Choroid plexus epithelial cell (primary cell): ENCODE results near the gene SLC6A20.
"Not testable (repeated sequence)": the region's sequence is repeated elsewhere in the genome, so short reads cannot be mapped to it uniquely, and the experiment has no call there.

Experiments
- DNase-seq: peaks from one replicate; pipeline ENCODE4 v3.0.0-alpha.2; 2010; ENCODE audit warnings: low read depth
- H3K4me3 ChIP-seq: 2 replicates; pipeline ENCODE4 v1.5.1; 2011; ENCODE audit warnings: low read depth, mild to moderate bottlenecking, control low read depth, low read length, moderate library complexity
- CTCF ChIP-seq: conservative IDR thresholded peaks from 2 replicates; pipeline ENCODE4 v1.5.1; 2011; ENCODE audit warnings: low read depth, mild to moderate bottlenecking, control low read depth, inconsistent platforms, low read length, moderate library complexity

SLC6A20 gene

GRCh38 chr3:45751537-45752242 is 44.6 kb downstream of the SLC6A20 start:
- no peak for TF ChIP-seq CTCF
- peak; percentile 17 for DNase-seq
- no peak overlapping the region for H3K4me3 ChIP-seq

- no peak for DNase-seq
- H3K4me3 ChIP-seq: no peak overlapping the region
- no peak for TF ChIP-seq CTCF
Observed at GRCh38 chr3:45749880-45750279, 46.5 kb downstream of the SLC6A20 start.

- H3K4me3 ChIP-seq, DNase-seq: not testable (repeated sequence)
Observed at GRCh38 chr3:45749036-45749600, 47.2 kb downstream of the SLC6A20 start.

- no peak for TF ChIP-seq CTCF
- H3K4me3 ChIP-seq: no peak overlapping the region
- DNase-seq: no peak
Observed at GRCh38 chr3:45748068-45748467, 48.3 kb downstream of the SLC6A20 start.

- DNase-seq: no peak
- H3K4me3 ChIP-seq: no peak overlapping the region
- no peak for TF ChIP-seq CTCF
Observed at GRCh38 chr3:45746777-45747622, 49.3 kb downstream of the SLC6A20 start.

- no peak overlapping the region for H3K4me3 ChIP-seq
- no peak for DNase-seq
- no peak for TF ChIP-seq CTCF
Observed at GRCh38 chr3:45746165-45746776, 50.1 kb downstream of the SLC6A20 start.

- TF ChIP-seq CTCF: no peak
Observed at GRCh38 chr3:45742461-45743089, 53.8 kb downstream of the SLC6A20 start.

More at GRCh38 chr3:45742461-45743089, 53.8 kb downstream of the SLC6A20 start:
- DNase-seq: no peak
- no peak overlapping the region for H3K4me3 ChIP-seq
